HG03565 (cell line): ENCODE results near the gene KIF26A.
"Not testable (repeated sequence)": the region's sequence is repeated elsewhere in the genome, so short reads cannot be mapped to it uniquely, and the experiment has no call there.

ENCODE experiments used
- ATAC-seq: cut with Tn5 transposase; IDR thresholded peaks from one replicate; pipeline ENCODE4 v1.9.1; 2021; ENCODE audit warnings: mild to moderate bottlenecking, moderate library complexity; ENCODE audit not compliant: unreplicated experiment

Gene KIF26A

GRCh38 chr14:104219731-104220214, 81.4 kb downstream of the KIF26A start:
- ATAC-seq, result no peak

- no peak for ATAC-seq
These were observed 82.1 kb downstream of the KIF26A start for GRCh38 chr14:104220215-104221070.

- no peak for ATAC-seq
These were observed 82.8 kb downstream of the KIF26A start for GRCh38 chr14:104221071-104221625.

DNA sequence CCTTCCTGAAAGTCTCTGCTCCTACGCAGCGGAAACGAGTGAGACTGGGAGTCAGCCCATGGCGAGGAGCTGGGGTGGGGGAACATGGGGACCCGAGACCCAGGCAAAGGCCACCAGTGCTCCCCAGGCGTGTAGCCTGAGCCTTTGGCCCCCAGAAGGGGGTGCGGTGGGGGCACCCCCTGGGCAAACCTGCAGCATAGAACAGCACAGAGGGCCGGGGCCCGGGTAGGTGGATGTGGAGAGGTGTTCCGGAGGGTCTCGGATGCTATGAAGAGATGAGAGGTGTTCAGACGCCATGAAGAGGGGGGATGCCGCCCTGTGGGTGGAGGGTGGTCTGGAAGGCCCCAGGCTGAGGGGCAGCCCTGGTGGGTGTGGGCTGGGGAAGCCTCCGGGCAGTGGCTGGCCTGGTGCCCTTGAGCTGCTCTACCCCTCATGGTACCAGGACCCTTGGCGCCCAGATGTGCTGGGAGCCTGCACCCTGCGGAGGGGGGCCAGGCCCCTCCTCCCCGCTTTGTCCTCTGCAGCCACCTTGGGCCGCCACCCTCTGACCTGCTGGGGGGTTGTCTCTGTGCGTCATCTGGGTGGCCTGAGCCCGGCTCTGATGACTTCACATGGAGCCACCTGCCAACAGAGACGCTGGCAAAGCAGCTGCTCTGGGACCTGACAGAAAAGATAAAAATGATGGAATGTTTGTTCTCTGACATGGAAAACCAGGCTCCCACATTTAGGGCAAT, 83.4 kb downstream of the KIF26A start:
- ATAC-seq, result no peak

- no peak for ATAC-seq
These were observed 84.1 kb downstream of the KIF26A start for GRCh38 chr14:104222396-104223036.

DNA sequence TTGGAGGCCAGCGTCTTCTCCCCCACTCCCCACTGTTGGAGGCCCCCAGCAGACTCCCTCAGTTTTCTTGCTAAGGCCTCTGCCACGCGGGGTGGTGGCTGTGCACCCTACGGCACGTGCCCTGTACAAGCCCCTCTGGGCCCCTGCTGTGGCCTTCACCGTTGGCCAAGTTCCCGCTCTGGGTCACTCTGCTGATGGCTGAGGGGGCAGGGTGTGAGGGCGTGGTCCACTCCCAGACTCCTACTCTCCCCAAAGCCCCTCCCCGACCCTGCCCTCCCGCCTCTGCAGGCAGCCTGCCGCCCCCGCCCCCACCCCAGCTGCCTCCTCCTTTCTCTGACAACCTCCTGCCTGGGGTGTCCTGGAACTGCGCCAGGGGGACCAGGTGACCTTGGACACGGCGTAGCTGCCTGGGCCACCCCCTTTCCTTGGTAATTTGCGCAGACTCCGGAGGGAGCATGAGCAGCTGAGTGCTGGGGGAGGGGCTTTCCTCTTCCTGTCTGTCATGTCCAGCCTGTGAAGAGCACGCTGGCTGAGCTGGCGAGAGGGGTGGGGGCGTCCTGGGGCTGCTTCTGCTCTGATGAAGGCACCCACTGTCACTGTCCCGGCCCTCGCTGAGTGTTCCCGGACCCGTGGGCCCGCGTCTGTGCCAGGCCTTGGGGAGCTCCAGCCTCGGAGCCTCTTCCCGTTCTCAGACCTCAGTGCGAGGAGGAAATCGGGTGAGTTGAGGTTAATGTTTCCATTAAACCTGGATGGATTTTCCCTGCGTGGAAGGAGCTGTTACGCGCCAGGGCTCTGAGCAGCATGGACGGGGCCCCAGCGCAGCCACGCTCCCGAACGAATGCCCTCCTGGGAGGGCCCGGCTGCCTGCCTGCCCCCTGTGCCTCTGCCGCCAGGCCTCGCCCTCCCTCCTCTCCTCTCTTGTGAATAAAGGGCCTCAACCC, 85.0 kb downstream of the KIF26A start:
- no peak for ATAC-seq

DNA sequence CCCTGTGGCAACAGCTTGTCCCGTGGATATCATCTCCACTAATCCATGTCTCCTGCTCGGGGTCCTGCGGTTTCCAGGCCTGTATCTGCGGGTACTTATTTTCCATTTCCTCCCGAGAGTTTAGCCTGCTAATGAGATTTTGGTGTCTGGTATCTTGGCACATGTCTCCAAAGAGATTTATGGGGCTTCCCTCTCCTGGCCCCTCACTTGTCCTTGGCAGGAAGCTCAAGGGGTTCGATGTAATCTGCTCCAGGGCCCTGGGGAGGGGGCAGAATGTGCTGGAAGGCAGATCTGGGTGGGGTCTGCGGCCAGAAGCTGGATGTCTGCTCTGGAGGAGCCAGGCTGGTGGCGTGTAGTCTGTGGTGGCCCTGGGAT, 85.7 kb downstream of the KIF26A start:
- no peak for ATAC-seq

DNA sequence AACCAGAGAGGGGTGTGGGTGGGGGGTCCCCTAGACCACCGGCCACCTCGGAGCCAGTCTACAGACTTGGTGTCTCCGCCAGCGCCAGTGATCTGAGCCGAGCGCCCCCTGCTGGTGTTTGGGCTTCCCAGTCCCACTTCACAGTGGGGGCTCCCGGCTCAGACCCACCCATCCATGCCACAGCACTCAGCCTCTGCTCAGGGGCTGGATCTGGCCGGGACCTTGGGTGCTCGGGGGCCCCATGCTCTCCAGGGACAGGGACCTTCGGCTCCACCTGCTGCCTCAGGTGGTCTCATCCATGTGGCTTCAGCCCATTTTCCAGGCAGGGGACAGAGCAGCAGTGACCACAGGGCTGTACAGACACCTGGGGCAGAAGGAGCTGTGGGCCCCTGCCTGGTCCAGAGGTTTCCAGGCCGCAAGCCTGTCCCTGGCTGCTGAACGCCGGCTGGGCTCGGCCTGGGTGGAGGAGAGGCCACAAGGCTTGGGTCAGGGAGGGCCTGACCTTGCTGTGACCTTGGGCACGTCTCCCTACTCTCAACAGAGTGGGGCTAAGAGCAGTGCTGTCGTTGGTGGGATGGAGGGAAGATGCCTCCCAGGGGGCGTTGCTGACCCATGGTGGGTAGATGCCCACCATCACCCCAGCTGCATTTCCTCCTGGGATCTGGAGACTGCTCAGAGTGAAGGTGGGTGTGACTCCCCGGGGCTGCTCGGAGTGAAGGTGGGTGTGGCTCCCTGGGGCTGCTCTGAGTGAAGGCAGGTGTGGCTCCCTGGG, 86.3 kb downstream of the KIF26A start:
- no peak for ATAC-seq

DNA sequence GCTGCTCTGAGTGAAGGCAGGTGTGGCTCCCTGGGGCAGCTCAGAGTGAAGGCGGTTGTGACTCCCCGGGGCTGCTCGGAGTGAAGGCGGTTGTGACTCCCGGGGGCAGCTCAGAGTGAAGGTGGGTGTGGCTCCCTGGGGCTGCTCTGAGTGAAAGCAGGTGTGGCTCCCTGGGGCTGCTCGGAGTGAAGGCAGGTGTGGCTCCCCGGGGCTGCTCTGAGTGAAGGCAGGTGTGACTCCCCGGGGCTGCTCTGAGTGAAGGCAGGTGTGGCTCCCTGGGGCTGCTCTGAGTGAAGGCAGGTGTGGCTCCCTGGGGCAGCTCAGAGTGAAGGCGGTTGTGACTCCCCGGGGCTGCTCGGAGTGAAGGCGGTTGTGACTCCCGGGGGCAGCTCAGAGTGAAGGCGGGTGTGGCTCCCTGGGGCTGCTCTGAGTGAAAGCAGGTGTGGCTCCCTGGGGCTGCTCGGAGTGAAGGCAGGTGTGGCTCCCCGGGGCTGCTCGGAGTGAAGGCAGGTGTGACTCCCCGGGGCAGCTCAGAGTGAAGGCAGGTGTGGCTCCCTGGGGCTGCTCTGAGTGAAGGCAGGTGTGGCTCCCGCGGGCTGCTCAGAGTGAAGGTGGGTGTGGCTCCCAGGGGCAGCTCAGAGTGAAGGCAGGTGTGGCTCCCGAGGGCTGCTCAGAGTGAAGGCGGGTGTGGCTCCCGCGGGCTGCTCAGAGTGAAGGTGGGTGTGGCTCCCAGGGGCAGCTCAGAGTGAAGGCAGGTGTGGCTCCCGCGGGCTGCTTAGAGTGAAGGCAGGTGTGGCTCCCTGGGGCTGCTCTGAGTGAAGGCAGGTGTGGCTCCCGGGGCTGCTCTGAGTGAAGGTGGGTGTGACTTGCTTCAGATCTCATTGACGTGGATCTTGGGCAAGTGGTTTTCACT, 87.1 kb downstream of the KIF26A start:
- ATAC-seq, result not testable (repeated sequence)

DNA sequence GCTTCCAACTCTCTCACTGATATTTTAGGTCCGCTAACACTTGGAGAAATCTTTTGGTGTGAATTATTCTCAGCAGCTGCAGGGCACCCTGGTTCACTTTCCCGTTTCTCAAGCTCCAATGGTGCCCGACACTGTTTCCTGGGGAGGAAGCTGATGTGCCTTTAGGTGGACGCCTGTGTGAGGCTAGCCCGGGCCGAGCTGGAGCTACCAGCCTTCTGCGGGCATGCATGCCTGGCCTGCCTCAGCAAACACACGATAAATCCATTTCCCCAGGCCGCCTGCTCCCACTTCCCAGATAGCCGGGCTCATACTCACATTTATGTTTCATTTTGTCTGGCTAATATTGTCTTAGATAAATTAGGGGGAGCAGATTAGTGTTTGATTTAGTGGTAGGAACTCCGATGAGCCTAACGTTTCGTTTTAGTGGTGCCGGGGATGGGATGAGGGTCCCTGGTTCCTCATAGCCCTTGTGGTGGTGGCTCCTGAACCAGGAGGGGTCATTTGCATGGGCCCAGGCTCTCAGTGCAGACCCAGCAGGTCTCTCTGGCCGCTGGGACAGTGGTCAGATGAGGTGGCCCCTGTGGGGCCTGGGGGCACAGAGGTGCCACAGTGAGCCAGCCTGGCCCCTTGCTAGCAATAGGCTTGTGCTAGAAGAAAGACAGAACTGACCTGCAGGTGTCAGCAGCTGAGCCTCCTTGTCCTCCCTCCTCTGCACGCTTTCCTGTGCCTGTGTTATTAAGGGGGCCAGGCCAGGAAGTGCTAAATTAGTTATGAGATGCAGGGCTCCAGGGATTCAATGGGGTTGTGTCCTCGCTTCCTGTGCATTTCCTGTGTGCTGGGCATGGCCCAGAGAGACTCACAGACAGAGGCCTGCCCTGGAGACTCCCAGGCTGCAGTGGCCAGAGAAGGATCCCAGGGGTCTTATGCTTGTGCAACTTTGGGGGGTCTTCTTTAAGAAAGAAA, 88.3 kb downstream of the KIF26A start:
- no peak for ATAC-seq

- no peak for ATAC-seq
These were observed 89.4 kb downstream of the KIF26A start for GRCh38 chr14:104227806-104228205.

DNA sequence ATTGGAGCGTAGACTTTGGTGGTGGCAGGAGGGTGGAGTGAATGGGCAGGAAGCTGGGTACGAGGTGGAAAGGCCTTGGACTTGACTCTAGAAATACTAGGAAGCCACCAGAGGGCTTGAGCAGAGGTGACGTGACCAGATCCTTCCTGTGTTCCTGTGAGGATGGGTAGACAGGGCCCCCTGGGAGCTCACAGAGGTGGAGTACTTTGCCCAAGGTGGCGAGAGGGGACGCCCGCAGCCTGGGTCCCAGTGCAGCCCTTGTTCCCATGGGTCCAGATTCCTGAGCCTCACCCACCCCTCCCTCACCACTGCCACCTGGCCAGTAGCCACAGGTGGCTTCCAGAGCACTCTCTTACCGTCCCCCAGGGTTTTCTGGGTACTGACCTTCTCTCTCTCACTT, 89.8 kb downstream of the KIF26A start:
- ATAC-seq, result no peak

- ATAC-seq, result no peak
These were observed 90.5 kb downstream of the KIF26A start for GRCh38 chr14:104228716-104229533.

GRCh38 chr14:104229534-104230055, 91.2 kb downstream of the KIF26A start:
- ATAC-seq, result no peak

- ATAC-seq, result no peak
These were observed 91.9 kb downstream of the KIF26A start for GRCh38 chr14:104230119-104230815.
